Measurements from ENCODE around the gene ABL1.
A peak's percentile ranks its signal among the peaks of the same experiment; 100 is the strongest.

ABL1 gene

DNA sequence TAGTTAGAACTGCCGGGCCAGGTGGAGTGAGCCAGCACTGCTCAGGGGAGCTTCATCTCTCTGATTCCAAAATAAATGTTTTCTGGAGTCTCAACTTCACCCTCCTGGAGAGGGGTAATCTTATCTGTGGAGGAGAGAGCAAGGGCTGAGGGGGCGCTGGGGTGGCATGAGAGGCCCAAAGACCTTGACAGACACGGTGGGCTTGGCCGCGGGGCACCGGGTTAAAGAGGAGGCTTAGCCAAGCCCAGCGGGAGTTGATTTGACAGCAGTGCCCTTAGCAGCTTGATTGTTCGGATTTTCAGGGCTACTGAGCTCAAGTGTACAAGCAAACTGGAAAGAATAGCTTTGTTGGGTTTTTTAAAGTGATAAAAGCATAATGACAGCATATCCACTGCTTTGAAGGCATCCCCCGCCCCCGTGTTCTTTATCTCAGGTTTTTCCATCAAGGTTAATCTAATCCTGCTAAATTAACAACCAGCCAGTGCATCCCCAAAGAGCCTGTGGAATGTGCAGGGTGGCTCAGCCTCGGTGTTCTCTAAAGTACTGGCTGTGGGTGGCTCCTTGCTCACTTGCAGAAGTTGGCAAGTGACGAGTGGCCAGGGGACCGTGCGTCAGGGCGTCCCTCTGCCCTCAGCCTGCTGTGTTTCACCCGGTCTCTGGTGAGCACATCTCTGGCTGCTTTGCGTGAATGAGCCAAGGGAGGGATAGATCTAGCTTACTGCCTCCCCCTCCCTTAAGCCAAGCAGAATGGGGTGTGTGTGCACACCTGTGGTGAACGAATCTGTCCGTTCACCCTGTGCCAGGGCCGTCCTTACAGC is 56.0 kb downstream of the ABL1 start:
- no peak for DNase-seq (ENCODE audit: low spot score)

DNA sequence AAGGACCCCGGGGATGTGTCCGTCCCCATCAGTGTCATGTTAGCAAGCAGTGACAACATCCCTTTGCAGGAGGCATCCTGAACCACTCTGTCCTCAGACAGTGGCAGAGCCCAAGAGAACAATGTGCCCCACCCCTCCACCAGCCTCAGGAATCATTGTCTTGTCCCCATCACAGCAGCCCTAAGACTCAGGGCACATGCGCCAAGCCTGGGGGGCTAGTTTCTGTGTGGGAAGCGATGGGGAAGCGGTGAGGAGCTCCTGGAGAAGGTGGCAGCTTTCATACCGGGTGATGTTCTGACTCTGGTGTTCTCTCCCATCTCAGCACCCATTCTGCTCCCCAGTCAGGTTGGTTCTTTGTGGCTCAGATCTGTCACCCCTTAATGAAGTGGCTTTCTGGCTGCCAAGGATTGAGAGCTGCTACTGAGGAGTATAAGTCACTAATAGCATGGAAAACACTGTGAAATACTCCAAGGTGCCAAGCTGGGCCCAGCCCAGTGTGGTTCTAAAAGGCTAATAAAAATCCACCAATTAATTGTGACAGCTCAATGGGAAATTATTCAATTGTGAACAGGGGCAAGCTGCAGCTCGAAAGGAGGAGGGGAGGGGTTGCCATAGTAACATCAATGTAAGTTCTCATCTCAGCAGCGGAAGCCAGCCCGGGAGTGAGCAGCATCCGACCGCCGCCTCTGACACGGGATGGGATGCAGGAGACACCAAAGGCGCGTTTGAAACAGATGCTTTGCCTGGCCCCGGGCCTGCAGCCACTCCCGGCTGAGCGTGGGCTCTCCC is 56.8 kb downstream of the ABL1 start:
- no peak for DNase-seq (ENCODE audit: low spot score)

- no peak for DNase-seq (ENCODE audit: low spot score)
These were observed 57.6 kb downstream of the ABL1 start for GRCh38 chr9:130892477-130893304.

DNA sequence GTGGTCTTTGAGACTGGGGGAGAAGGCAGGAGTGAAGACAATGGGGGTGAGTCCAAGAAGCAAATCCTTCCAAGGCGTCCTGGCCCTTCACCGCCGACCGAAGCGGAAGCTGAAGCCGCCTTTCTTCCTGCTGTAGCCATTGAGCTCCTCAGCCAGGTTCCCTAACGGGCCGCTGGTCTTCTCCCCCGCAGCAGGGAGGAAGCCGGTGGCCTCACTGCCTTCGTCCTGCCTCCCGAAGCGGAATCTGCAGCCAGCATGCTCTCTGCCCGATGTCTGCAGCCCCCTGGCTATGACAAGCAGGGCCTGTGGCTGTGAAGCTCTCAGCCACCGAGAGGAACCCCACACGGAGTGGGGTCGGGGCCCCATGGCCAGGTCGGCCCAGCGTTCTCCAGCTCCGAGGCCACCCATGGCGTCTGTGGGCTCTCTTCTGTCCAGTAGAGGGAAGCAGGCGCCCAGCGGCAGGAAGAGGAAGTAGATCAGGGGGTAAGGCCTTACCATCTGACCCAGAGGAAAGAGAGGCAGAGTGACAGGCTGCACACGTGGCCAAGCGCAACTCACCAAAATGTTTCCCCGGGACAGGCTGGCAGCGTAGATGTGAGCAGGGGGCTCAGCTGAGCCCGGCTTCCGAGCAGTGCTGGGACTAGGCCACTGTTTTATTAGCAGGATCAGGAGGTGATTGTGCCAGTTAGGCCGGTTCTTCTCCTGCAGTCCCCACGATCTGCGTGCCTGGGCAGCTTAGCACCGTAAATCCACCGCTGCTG is 58.5 kb downstream of the ABL1 start:
- DNase-seq (ENCODE audit: low spot score) = peak; percentile 77

- DNase-seq (ENCODE audit: low spot score) = no peak
These were observed 59.5 kb downstream of the ABL1 start for GRCh38 chr9:130894546-130894945.

DNA sequence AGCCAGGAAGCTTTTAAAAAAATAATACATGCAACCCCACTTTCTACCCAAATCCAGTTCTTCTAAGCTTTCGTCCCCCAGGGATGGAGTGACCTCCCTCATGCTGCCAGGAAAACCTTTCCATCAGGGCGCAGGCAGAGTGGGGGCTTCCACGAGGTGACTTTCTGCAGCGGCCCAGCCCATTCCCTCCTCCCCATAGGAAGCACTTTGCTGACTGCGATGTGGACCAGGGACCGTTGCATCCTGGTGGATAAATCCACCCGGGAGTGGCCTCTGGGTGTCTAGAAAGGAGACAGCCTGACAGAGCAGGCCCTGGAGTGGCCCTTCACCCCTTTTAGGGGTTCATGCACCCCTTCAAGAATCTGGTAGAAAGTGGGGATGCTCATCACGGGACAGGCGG is 60.0 kb downstream of the ABL1 start:
- DNase-seq (ENCODE audit: low spot score) = no peak

GRCh38 chr9:130895481-130896232 is 60.6 kb downstream of the ABL1 start:
- DNase-seq (ENCODE audit: low spot score) = no peak

DNA sequence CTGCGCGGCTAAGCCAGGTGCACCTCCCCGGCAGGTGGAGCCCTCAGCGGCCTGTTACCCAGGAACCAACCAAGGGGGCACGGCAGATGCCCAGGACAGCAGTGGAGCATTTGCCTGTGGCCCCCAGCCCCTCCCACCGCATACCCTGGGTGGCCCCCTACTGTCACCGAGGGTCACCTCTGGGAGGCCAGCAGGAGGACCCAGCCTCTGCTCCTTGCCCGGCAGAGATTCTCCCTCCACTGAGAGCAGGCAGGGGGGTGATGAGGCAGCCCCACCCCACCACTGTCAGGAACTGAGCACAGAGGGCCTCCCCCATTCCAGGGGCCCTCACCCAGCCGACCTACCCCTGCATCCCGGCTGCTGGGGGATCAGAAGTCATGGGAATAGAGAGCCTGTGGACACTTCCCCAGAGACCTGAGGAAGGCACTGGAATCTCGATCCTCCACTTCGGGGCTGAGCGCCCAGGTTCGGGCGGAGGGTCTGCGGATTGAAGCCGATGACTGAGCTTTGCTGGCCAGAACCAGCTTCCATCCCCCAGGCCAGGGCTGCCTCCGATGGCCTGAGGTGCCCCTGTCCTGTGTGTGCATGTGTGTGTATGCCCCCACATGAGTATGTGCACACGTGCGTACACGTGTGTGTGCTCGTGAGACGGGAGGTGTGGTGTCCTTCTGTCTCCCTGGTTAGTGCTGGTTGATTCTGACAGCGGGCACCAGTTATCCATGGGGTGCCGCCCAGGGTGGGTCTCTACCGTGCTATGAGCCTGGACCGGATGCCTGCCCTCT is 61.4 kb downstream of the ABL1 start, which contains the start of gene QRFP:
TSS of gene QRFP (minus strand) at position 580 of the 782 bp plus-strand sequence. CDS start 2,974 bp downstream, outside the sequence.
- no peak for DNase-seq (ENCODE audit: low spot score)

GRCh38 chr9:130897105-130897751 is 62.2 kb downstream of the ABL1 start:
- DNase-seq (ENCODE audit: low spot score) = no peak

- no peak for DNase-seq (ENCODE audit: low spot score)
These were observed 62.9 kb downstream of the ABL1 start for GRCh38 chr9:130897848-130898551.

- no peak for DNase-seq (ENCODE audit: low spot score)
These were observed 63.4 kb downstream of the ABL1 start for GRCh38 chr9:130898552-130898852.

GRCh38 chr9:130899051-130899748 is 64.1 kb downstream of the ABL1 start:
- no peak for DNase-seq (ENCODE audit: low spot score)

DNA sequence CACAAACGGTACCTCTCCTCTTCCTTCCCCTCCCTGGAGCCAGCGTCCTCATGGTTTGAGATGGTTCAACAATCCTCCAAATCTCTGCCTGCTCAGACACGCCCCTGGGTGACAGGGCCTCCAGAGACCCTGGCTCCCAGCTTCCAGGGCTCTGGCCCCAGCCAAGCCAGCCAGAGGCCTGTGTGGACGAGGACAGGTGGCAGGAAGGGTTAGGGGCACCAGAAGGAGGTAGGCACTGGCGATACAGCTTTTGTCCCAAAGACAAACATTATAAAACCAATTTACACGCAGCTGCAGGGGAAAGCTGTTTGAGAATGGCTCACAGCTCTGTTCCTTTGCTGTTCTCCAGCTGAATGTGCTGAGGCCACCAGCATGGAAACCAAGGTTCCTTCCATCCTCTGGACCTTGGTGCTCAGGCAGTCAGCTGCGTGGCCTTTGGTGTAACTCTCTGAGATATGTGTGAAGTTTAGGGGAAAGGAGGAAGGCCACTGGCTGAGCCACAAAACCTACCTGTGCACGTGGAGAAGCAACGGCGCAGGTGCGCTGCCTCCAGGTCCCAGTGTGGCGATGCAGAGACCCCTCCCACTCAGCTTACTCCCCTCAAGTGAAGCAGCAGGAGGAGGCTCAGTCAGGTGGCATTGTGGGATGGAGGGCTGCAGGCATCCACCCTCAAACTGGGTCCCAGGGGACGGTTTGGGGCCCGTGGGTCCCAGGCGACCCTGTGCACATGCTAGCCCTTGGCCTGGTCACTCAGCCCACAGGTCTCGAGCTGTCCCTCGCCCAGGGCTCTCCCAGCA is 65.8 kb downstream of the ABL1 start:
- DNase-seq (ENCODE audit: low spot score) = no peak

DNA sequence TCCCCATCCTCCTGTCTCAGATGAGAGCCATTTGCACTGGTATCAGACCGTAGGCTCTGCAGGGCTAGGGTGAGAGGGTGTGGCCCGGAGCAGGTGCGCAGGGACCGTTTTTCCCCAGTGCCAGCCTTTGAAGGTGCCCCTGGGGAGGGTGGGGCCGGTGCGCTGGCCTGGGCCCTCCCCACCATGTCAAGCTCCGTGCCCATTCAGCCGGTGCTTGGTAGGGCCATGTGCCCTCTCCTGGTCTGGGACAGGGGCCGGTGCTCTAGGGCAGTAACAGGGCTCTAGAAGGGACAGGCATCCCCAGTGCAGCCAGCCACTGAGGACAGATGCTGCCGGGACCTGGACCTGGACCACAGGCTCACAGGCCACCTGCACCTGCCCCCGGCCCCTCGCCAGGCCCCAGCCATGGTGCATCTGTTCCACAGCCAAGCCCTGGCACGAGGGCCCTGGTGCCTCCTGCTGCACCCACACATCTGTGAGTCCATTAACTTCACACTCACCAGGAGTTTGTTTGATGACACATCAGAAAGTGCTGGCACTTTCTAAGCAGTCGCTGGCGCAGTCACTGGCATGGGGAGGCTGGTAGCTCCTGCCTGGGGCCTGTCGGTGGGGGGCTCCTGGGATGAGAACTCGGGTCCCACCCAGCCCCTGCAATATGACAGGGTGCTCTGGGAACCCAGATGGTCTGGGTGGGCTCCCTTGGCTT is 66.6 kb downstream of the ABL1 start:
- no peak for DNase-seq (ENCODE audit: low spot score)

DNA sequence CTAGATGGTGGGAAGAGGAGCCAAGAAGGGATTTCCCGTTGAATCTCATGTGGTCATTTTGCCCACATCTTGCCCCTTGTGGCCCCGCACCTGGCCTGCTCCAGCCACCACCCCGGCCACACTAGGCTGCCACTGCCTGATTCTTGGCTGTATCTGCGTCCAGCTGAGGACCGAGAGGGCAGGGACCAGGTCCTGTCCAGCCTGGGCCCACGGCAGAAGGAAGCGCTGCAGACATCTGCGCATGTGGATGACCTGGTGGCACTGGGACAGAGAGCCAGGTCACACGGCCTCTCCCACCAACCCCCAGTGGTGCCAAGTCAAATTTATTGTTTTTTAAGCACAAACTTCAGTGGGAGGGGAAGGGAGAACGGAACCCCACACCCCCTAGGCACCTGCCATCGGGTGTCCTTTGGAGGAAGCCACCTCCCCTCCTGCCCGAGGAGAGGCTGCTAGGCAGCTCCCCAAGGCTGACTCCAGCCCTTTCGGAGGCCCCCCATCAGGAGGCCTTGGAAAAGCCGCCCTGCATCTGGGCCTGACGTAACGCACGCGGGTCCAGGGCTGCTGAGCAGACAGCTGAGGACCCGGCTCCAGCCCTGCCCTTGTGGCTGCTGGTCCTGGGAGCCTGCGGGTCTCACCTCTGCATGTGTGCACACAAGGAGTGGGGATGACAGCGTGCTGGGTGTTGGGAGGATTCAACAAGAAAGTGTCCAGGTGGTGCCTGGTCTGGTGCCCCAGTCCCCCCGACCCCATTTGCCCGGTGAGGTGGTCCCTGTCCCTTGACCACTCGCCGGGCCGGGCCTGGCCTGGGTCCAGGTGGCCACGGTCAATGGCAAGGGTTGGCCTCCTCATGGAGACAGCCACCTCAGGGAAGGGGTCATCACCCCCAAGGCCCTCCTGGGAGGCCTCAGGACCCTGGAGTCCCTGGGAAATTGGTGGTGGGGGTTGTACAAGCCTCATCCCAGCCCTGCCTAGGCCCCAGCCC is 67.4 kb downstream of the ABL1 start:
- no peak for DNase-seq (ENCODE audit: low spot score)
